Trophoblast cell (in vitro differentiated cells and primary cell): ENCODE results near the gene SNORC.

Source experiments
- DNase-seq, 2 donors: peaks; one replicate each; pipeline ENCODE4 v3.0.0-alpha.2; 2016
- H2AFZ ChIP-seq: 2 replicates; pipeline ENCODE4 v1.6.1; 2013; ENCODE audit warnings: low read length, moderate library complexity, mild to moderate bottlenecking; ENCODE audit not compliant: insufficient read depth, poor library complexity
- H2AK5ac ChIP-seq: 2 replicates; pipeline ENCODE4 v1.6.1; 2013; ENCODE audit warnings: mild to moderate bottlenecking, low read length
- H2BK120ac ChIP-seq: 2 replicates; pipeline ENCODE4 v1.6.1; 2013; ENCODE audit warnings: low read length, mild to moderate bottlenecking, moderate library complexity; ENCODE audit not compliant: insufficient read depth, poor library complexity
- H2BK12ac ChIP-seq: 2 replicates; pipeline ENCODE4 v1.6.1; 2013; ENCODE audit warnings: mild to moderate bottlenecking, low read length, moderate library complexity
- H2BK5ac ChIP-seq: 2 replicates; pipeline ENCODE4 v1.6.1; 2013; ENCODE audit warnings: low read length, low read depth, moderate library complexity, mild to moderate bottlenecking; ENCODE audit not compliant: poor library complexity
- H3K14ac ChIP-seq: 2 replicates; pipeline ENCODE4 v1.6.1; 2013; ENCODE audit warnings: mild to moderate bottlenecking, low read length
- H3K18ac ChIP-seq: 2 replicates; pipeline ENCODE4 v1.6.1; 2013; ENCODE audit warnings: mild to moderate bottlenecking, low read length
- H3K23ac ChIP-seq: 2 replicates; pipeline ENCODE4 v1.6.1; 2013; ENCODE audit warnings: low read length
- H3K27ac ChIP-seq: 2 replicates; pipeline ENCODE4 v1.5.1; 2013; ENCODE audit warnings: low read depth, mild to moderate bottlenecking, inconsistent platforms, low read length, moderate library complexity
- H3K27me3 ChIP-seq: 2 replicates; pipeline ENCODE4 v1.6.1; 2013; ENCODE audit warnings: inconsistent platforms, mild to moderate bottlenecking, low read length, moderate library complexity; ENCODE audit not compliant: insufficient read depth
- H3K36me3 ChIP-seq, 2 experiments: 1 replicate in 1 of 2; 2 replicates in 1 of 2; pipeline ENCODE4 v1.6.1; 2013; ENCODE audit warnings: low read length in 2 of 2, mild to moderate bottlenecking in 2 of 2, moderate library complexity in 1 of 2; ENCODE audit not compliant: insufficient read depth in 2 of 2, control insufficient read depth in 1 of 2
- H3K4ac ChIP-seq: 2 replicates; pipeline ENCODE4 v1.6.1; 2013; ENCODE audit warnings: low read depth, mild to moderate bottlenecking, low read length, moderate library complexity
- H3K4me1 ChIP-seq, 2 experiments: 1 replicate in 1 of 2; 2 replicates in 1 of 2; pipeline ENCODE4 v1.6.1; 2013; ENCODE audit warnings: low read length in 2 of 2, mild to moderate bottlenecking in 2 of 2, moderate library complexity in 1 of 2; ENCODE audit not compliant: insufficient read depth in 2 of 2, control insufficient read depth in 1 of 2
- H3K4me2 ChIP-seq: 2 replicates; pipeline ENCODE4 v1.6.1; 2013; ENCODE audit warnings: inconsistent platforms, mild to moderate bottlenecking, low read length, moderate library complexity
- H3K4me3 ChIP-seq: 2 replicates; pipeline ENCODE4 v1.5.1; 2013; ENCODE audit warnings: mild to moderate bottlenecking, low read depth, low read length, inconsistent platforms
- H3K79me1 ChIP-seq: one replicate; pipeline ENCODE4 v1.6.1; 2013; ENCODE audit warnings: low read length
- H3K79me2 ChIP-seq: 2 replicates; pipeline ENCODE4 v1.6.1; 2013; ENCODE audit warnings: low read length, mild to moderate bottlenecking; ENCODE audit not compliant: control insufficient read depth, insufficient read depth, poor library complexity
- H3K9ac ChIP-seq: 2 replicates; pipeline ENCODE4 v1.6.1; 2013; ENCODE audit warnings: mild to moderate bottlenecking, low read length
- H3K9me3 ChIP-seq: 2 replicates; pipeline ENCODE4 v1.6.1; 2013; ENCODE audit warnings: low read depth, mild to moderate bottlenecking, control low read depth, inconsistent platforms, low read length; ENCODE audit not compliant: insufficient read depth
- H4K12ac ChIP-seq: 2 replicates; pipeline ENCODE4 v1.6.1; 2013; ENCODE audit warnings: low read depth, mild to moderate bottlenecking, low read length, moderate library complexity
- H4K8ac ChIP-seq: 2 replicates; pipeline ENCODE4 v1.6.1; 2013; ENCODE audit warnings: low read depth, mild to moderate bottlenecking, low read length, moderate library complexity
- H4K91ac ChIP-seq: one replicate; pipeline ENCODE4 v1.6.1; 2013; ENCODE audit warnings: low read depth, mild to moderate bottlenecking, low read length, moderate library complexity
- WGBS: extraction: QIAGEN DNeasy Blood & Tissue Kit; methylation state at CpG from one replicate; pipeline ENCODE4 v1.1.7; 2013; ENCODE audit warnings: missing lambda C conversion rate; ENCODE audit not compliant: insufficient read length, insufficient coverage; ENCODE audit errors: extremely low coverage; 5-methylcytosine and 5-hydroxymethylcytosine counted together

SNORC gene

DNA sequence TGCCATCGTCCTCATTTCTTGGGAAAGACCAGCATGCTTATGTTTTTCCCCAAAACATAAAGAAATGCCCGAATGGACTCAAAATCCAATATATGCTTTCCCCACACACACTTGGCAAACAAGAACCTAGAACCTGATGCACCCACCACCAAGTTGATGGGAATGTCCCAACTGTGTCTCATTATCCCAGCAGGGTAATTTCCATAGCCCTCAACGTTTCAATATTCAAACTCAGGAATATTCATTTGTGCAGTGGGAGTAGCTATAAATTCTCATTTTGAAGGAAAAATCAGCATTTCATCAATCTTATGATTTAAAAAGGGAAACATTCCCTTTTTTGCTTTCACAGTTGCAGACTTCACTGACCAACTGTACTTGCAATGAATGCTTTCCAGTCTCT lies 50.7 kb downstream of the SNORC start:
- H4K8ac ChIP-seq, result no peak overlapping the region
- H3K14ac ChIP-seq, result no peak overlapping the region
- H2BK120ac ChIP-seq, result no peak overlapping the region
- H3K4ac ChIP-seq, result no peak overlapping the region
- no peak for DNase-seq
- no peaks in the 10 kb centered on the region for H3K36me3 ChIP-seq
- H2AFZ ChIP-seq, result no peak overlapping the region
- H3K23ac ChIP-seq, result no peak overlapping the region
- H3K9me3 ChIP-seq, result peaks cover 4% of the 10 kb centered on the region
- no peak overlapping the region for H3K27ac ChIP-seq
- no peak overlapping the region for H2BK12ac ChIP-seq
- no CpG with 5 or more reads among the region's 3 CpGs for WGBS
- no peak overlapping the region for H2BK5ac ChIP-seq
- H3K4me2 ChIP-seq, result no peak overlapping the region
- H4K91ac ChIP-seq, result no peak overlapping the region
- no peaks in the 10 kb centered on the region for H3K79me1 ChIP-seq
- H3K27me3 ChIP-seq, result peaks cover 4% of the 10 kb centered on the region
- no peak overlapping the region for H2AK5ac ChIP-seq
- H3K18ac ChIP-seq, result no peak overlapping the region
- H3K9ac ChIP-seq, result no peak overlapping the region
- no peaks in the 10 kb centered on the region for H3K79me2 ChIP-seq
- H3K4me1 ChIP-seq, result no peaks in the 10 kb centered on the region
- no peak overlapping the region for H3K4me3 ChIP-seq
- H4K12ac ChIP-seq, result no peak overlapping the region

DNA sequence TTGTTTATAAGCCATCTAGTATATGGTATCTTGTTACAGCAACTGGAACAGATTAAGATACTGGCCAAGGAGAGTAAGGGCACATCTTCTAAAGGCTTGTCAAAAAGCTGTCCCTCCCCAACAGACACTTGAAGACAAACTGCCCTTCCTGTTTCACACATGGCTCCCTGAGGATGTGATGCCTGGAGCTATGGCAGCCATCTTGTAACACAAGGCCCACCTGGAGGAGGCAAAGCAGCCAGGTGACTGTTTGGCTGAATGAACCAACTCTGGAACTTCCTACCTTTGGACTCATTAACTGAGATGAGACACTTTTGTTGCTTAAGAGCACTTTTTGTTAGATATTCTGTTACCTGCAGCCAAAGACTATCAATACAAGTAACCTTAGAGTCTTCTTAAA lies 54.4 kb downstream of the SNORC start:
- Histone ChIP-seq H3K4me1 (peaks cover 6 to 14% of the 10 kb centered on the region in 2 experiments), H3K9me3 (peaks cover 9% of the 10 kb centered on the region)

DNA sequence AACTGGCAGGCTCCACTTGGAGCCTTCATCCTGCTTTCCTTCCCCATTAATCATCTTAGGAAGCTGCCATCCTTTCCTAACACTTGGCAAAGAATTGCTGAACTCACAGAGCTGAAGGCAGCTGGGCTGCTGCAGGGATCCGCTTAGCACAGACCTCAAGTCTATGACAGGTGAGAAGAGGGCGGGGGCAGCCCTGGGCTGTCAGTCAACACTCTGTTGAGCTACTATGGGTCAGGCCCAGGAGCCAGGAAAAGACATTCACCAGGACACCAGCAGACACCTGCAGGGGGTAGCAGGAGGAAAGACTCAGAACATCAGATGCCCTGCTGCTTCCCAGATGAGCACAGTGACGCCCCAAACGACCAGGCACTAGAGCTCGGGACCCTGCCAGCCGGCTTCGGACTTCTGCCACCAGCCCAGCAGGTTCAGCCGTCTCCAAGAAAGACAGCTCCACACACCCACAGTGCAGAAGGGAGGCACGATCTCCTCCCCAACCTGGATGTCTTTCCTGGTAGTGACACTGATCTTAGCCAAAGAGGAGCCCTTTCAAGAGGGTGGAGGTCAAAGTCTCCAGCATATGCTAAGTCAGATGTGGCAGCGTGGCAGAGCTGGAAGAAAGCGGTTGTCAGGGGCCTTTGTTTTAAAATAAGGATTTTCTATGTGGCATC lies 55.2 kb downstream of the SNORC start:
- H4K12ac ChIP-seq, result no peak overlapping the region
- peaks cover 44% of the 10 kb centered on the region for H3K27me3 ChIP-seq
- H3K18ac ChIP-seq, result no peak overlapping the region
- no peak overlapping the region for H2BK120ac ChIP-seq
- no peaks in the 10 kb centered on the region for H3K79me1 ChIP-seq
- H2BK12ac ChIP-seq, result no peak overlapping the region
- H3K27ac ChIP-seq, result no peak overlapping the region
- H2BK5ac ChIP-seq, result no peak overlapping the region
- H3K4me1 ChIP-seq, result peaks cover 6 to 14% of the 10 kb centered on the region in 2 experiments
- H3K4ac ChIP-seq, result no peak overlapping the region
- H4K91ac ChIP-seq, result no peak overlapping the region
- peaks cover 13% of the 10 kb centered on the region for H3K9me3 ChIP-seq
- H3K14ac ChIP-seq, result no peak overlapping the region
- no peak overlapping the region for H3K9ac ChIP-seq
- H4K8ac ChIP-seq, result no peak overlapping the region
- no peak overlapping the region for H2AFZ ChIP-seq
- no CpG with 5 or more reads among the region's 11 CpGs for WGBS
- no peak overlapping the region for H3K4me2 ChIP-seq
- no peak overlapping the region for H2AK5ac ChIP-seq
- no peaks in the 10 kb centered on the region for H3K36me3 ChIP-seq
- H3K23ac ChIP-seq, result no peak overlapping the region
- no peak overlapping the region for H3K4me3 ChIP-seq
- DNase-seq, result no peak
- no peaks in the 10 kb centered on the region for H3K79me2 ChIP-seq

More for the DNA sequence above, 54.4 kb downstream of the SNORC start:
- no peaks in the 10 kb centered on the region for H3K79me2 ChIP-seq
- H2BK5ac ChIP-seq, result no peak overlapping the region
- no peaks in the 10 kb centered on the region for H3K36me3 ChIP-seq
- no peak overlapping the region for H2AK5ac ChIP-seq
- H3K23ac ChIP-seq, result no peak overlapping the region
- H2BK120ac ChIP-seq, result no peak overlapping the region
- H4K12ac ChIP-seq, result no peak overlapping the region
- H3K4ac ChIP-seq, result no peak overlapping the region
- no peak overlapping the region for H3K14ac ChIP-seq
- H2AFZ ChIP-seq, result no peak overlapping the region
- H4K91ac ChIP-seq, result no peak overlapping the region
- no peak overlapping the region for H2BK12ac ChIP-seq
- H3K79me1 ChIP-seq, result no peaks in the 10 kb centered on the region
- peaks cover 38% of the 10 kb centered on the region for H3K27me3 ChIP-seq
- H3K18ac ChIP-seq, result no peak overlapping the region
- H3K4me2 ChIP-seq, result no peak overlapping the region
- H4K8ac ChIP-seq, result no peak overlapping the region
- H3K4me3 ChIP-seq, result no peak overlapping the region
- no peak overlapping the region for H3K27ac ChIP-seq
- no peak overlapping the region for H3K9ac ChIP-seq
- DNase-seq, result no peak

DNA sequence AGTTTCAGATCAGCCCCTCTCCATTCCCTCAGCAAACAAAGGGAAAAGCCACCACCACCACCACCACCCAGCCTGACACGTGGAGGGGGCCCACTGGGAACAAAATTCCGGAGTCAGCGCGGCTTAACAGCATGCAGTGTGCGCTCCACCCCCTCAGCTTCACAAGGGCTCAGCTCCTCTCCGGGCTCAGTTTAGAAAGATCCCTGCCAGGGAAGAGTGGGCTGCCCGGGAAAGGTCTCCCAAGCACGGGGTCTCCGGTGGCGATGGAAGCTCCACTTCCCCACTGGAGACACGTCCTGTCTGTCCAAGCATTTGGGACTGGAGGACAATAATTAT lies 55.7 kb downstream of the SNORC start:
- Histone ChIP-seq H3K4me1 (peaks cover 6 to 14% of the 10 kb centered on the region in 2 experiments), H2AFZ (no peak overlapping the region), H3K36me3 (no peaks in the 10 kb centered on the region), H4K12ac (no peak overlapping the region), H2AK5ac (no peak overlapping the region), H3K4me2 (no peak overlapping the region), H2BK5ac (no peak overlapping the region), H3K4ac (no peak overlapping the region), H3K14ac (no peak overlapping the region), H4K91ac (no peak overlapping the region), H3K9ac (no peak overlapping the region), H3K4me3 (no peak overlapping the region), H3K9me3 (peaks cover 13% of the 10 kb centered on the region), H3K23ac (no peak overlapping the region), H2BK120ac (no peak overlapping the region), H3K27me3 (peaks cover 44% of the 10 kb centered on the region), H3K27ac (no peak overlapping the region), H3K79me2 (no peaks in the 10 kb centered on the region), H3K18ac (no peak overlapping the region), H2BK12ac (no peak overlapping the region), H4K8ac (no peak overlapping the region), H3K79me1 (no peaks in the 10 kb centered on the region)
- no CpG with 5 or more reads among the region's 11 CpGs for WGBS
- DNase-seq, result no peak
